K562 (cell line): ENCODE measurements around the gene LEO1. TPM values are rescaled to one million over a fixed set of nuclear protein-coding genes. Genes with fewer than 3 reads are reported as not detected.

ENCODE experiments used
- BCOR ChIP-seq: fragments of 450-650 bp; IDR thresholded peaks from 2 replicates; pipeline ENCODE4 v1.6.1; 2016
- GABPA ChIP-seq: fragments of 200-800 bp; sonication (Bioruptor generic); conservative IDR thresholded peaks from 2 replicates; pipeline ENCODE4 v1.6.1; 2016; ENCODE audit warnings: low read depth, missing genetic modification characterization, missing compliant biosample characterization
- RHOXF2B ChIP-seq: fragments of 250-450 bp; sonication (Bioruptor Pico); conservative IDR thresholded peaks from 2 replicates; pipeline ENCODE4 v1.5.1; 2021
- STAT5B ChIP-seq: fragments of 250-450 bp; sonication (Bioruptor Pico); IDR thresholded peaks from 2 replicates; pipeline ENCODE4 v1.8.0; 2021; ENCODE audit warnings: mild to moderate bottlenecking, inconsistent platforms
- TBP ChIP-seq: optimal IDR thresholded peaks from 2 replicates; pipeline ENCODE3; 2011; ENCODE audit warnings: low read depth, low read length, improper control_type of control experiment
- ZNF140 ChIP-seq: fragments of 250-450 bp; sonication (Bioruptor Pico); IDR thresholded peaks from 2 replicates; pipeline ENCODE4 v1.8.0; 2021; ENCODE audit warnings: moderate library complexity, mild to moderate bottlenecking, inconsistent platforms
- ZNF316 ChIP-seq: fragments of 450-650 bp; IDR thresholded peaks from 2 replicates; pipeline ENCODE4 v1.6.1; 2016
- polyA plus RNA-seq, 8 experiments: library from polyadenylated mRNA; depleted of rRNA in 4 of 8; stranded (reverse) in 5 of 8; unstranded in 3 of 8; fragments of >200 nt; fragmentation: Nextera tagmentation in 2 of 8; fragmentation: Illumina TruSeq in 1 of 8; extraction: Ambion mirVana in 2 of 8; extraction: Trizol in 1 of 8; gene quantifications; 2 replicates each; pipeline versions ENCODE4 v1.2.1 to v1.2.3, GENCODE V29; 2011 to 2014; ENCODE audit warnings: inconsistent platforms in 1 of 8, missing spikeins in 1 of 8
- total RNA-seq, 7 experiments: library from RNA; depleted of rRNA in 6 of 7; stranded (reverse); fragments of >200 nt in 6 of 7; fragmentation: Illumina TruSeq in 2 of 7; extraction: Trizol in 2 of 7; gene quantifications; 2 replicates each; pipeline versions ENCODE4 v1.2.1 to v1.2.3, GENCODE V29; 2011 to 2021; ENCODE audit warnings: low replicate concordance in 1 of 7
- TF ChIP-seq, protein P1 (sequence below): fragments of 150-350 bp; conservative IDR thresholded peaks from 2 replicates; pipeline ENCODE4 v1.6.1; 2014; ENCODE audit warnings: low read length
- TF ChIP-seq, protein P2 (sequence below): sonication (generic); formaldehyde crosslinking; IDR thresholded peaks from 2 replicates; pipeline ENCODE4 v1.8.0; 2022; ENCODE audit warnings: missing genetic modification reagents, mild to moderate bottlenecking, moderate library complexity, borderline replicate concordance
- TF ChIP-seq, protein P3 (sequence below), 2 experiments: fragments of 150-350 bp in 1 of 2; IDR thresholded peaks; 2 replicates each; pipeline ENCODE4 v1.6.1; 2012 to 2016; ENCODE audit warnings: low read depth in 2 of 2, low read length in 2 of 2, mild to moderate bottlenecking in 1 of 2, moderate library complexity in 1 of 2
- TF ChIP-seq, protein P4 (sequence below): fragments of 450-650 bp; IDR thresholded peaks from 2 replicates; pipeline ENCODE4 v1.6.1; 2016; ENCODE audit warnings: antibody characterized with exemption
- TF ChIP-seq, protein P5 (sequence below): sonication (generic); IDR thresholded peaks from 2 replicates; pipeline ENCODE4 v1.6.1; 2016
- TF ChIP-seq, protein P6 (sequence below): fragments of 250-450 bp; sonication (Bioruptor Pico); IDR thresholded peaks from 2 replicates; pipeline ENCODE4 v1.5.0; 2020; ENCODE audit warnings: mild to moderate bottlenecking, borderline replicate concordance
- TF ChIP-seq, protein P7 (sequence below): fragments of 250-450 bp; sonication (Bioruptor Pico); IDR thresholded peaks from 2 replicates; pipeline ENCODE4 v1.8.0; 2021; ENCODE audit warnings: mild to moderate bottlenecking, moderate library complexity

LEO1 gene
- total and polyA plus RNA-seq, 9 of the 15 experiments (the other 6 are each of a cell fraction or from before 2014, with no cell fraction given), result 8.4 to 48.3 (median 37.9) TPM

DNA sequence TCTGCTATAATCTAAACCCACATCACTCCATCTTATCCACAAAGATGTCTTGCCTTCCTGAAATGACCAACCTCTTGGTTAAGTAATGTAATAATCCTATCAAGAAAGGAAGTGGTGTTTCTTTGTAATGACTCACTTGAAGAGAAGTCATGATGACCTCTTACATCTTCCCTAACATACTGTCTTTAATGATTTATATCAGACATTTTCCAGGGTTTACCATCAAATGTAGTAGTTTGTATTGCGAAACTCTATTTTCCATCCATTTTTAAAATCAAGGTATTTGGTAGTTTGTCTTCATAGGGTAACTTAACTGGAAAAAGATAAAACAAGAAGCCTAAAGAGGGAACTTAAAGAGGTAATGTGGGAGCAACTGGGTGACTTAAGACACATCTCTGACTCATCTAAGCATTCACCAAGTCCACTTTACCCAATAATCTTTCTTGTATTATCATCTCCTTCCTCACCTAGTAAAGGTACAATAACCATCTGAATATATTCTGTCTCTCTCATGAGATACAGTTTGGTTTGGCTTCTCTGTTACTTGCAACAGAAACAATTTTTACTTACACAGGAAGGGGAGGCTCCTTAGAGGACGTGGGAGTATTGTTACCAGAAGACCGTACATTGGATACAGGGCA is 41.7 kb upstream of the LEO1 start (continued):
- TF ChIP-seq, protein P1, sequence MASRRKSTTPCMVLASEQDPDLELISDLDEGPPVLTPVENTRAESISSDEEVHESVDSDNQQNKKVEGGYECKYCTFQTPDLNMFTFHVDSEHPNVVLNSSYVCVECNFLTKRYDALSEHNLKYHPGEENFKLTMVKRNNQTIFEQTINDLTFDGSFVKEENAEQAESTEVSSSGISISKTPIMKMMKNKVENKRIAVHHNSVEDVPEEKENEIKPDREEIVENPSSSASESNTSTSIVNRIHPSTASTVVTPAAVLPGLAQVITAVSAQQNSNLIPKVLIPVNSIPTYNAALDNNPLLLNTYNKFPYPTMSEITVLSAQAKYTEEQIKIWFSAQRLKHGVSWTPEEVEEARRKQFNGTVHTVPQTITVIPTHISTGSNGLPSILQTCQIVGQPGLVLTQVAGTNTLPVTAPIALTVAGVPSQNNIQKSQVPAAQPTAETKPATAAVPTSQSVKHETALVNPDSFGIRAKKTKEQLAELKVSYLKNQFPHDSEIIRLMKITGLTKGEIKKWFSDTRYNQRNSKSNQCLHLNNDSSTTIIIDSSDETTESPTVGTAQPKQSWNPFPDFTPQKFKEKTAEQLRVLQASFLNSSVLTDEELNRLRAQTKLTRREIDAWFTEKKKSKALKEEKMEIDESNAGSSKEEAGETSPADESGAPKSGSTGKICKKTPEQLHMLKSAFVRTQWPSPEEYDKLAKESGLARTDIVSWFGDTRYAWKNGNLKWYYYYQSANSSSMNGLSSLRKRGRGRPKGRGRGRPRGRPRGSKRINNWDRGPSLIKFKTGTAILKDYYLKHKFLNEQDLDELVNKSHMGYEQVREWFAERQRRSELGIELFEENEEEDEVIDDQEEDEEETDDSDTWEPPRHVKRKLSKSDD, result no peak
- TF ChIP-seq, protein P2, sequence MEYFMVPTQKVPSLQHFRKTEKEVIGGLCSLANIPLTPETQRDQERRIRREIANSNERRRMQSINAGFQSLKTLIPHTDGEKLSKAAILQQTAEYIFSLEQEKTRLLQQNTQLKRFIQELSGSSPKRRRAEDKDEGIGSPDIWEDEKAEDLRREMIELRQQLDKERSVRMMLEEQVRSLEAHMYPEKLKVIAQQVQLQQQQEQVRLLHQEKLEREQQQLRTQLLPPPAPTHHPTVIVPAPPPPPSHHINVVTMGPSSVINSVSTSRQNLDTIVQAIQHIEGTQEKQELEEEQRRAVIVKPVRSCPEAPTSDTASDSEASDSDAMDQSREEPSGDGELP (CRISPR knock-in tag), result no peak
- TF ChIP-seq, protein P3, sequence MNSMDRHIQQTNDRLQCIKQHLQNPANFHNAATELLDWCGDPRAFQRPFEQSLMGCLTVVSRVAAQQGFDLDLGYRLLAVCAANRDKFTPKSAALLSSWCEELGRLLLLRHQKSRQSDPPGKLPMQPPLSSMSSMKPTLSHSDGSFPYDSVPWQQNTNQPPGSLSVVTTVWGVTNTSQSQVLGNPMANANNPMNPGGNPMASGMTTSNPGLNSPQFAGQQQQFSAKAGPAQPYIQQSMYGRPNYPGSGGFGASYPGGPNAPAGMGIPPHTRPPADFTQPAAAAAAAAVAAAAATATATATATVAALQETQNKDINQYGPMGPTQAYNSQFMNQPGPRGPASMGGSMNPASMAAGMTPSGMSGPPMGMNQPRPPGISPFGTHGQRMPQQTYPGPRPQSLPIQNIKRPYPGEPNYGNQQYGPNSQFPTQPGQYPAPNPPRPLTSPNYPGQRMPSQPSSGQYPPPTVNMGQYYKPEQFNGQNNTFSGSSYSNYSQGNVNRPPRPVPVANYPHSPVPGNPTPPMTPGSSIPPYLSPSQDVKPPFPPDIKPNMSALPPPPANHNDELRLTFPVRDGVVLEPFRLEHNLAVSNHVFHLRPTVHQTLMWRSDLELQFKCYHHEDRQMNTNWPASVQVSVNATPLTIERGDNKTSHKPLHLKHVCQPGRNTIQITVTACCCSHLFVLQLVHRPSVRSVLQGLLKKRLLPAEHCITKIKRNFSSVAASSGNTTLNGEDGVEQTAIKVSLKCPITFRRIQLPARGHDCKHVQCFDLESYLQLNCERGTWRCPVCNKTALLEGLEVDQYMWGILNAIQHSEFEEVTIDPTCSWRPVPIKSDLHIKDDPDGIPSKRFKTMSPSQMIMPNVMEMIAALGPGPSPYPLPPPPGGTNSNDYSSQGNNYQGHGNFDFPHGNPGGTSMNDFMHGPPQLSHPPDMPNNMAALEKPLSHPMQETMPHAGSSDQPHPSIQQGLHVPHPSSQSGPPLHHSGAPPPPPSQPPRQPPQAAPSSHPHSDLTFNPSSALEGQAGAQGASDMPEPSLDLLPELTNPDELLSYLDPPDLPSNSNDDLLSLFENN (IDR thresholded peaks at IDR 0.05; ENCODE audit: low read depth in 2 of 2, low read length in 2 of 2), result no peak
- TF ChIP-seq, protein P4, sequence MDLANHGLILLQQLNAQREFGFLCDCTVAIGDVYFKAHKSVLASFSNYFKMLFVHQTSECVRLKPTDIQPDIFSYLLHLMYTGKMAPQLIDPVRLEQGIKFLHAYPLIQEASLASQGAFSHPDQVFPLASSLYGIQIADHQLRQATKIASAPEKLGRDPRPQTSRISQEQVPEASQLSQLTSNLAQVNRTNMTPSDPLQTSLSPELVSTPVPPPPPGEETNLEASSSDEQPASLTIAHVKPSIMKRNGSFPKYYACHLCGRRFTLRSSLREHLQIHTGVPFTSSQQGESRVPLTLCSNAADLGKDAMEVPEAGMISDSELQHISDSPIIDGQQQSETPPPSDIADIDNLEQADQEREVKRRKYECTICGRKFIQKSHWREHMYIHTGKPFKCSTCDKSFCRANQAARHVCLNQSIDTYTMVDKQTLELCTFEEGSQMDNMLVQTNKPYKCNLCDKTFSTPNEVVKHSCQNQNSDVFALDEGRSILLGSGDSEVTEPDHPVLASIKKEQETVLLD, result no peak
- TF ChIP-seq GABPA (tag), result no peak; the same call in 1 of the 2 replicates
- TF ChIP-seq, protein P5, sequence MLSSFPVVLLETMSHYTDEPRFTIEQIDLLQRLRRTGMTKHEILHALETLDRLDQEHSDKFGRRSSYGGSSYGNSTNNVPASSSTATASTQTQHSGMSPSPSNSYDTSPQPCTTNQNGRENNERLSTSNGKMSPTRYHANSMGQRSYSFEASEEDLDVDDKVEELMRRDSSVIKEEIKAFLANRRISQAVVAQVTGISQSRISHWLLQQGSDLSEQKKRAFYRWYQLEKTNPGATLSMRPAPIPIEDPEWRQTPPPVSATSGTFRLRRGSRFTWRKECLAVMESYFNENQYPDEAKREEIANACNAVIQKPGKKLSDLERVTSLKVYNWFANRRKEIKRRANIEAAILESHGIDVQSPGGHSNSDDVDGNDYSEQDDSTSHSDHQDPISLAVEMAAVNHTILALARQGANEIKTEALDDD, result peak; percentile 85
- no peak for TF ChIP-seq ZNF316
- TF ChIP-seq, protein P6, sequence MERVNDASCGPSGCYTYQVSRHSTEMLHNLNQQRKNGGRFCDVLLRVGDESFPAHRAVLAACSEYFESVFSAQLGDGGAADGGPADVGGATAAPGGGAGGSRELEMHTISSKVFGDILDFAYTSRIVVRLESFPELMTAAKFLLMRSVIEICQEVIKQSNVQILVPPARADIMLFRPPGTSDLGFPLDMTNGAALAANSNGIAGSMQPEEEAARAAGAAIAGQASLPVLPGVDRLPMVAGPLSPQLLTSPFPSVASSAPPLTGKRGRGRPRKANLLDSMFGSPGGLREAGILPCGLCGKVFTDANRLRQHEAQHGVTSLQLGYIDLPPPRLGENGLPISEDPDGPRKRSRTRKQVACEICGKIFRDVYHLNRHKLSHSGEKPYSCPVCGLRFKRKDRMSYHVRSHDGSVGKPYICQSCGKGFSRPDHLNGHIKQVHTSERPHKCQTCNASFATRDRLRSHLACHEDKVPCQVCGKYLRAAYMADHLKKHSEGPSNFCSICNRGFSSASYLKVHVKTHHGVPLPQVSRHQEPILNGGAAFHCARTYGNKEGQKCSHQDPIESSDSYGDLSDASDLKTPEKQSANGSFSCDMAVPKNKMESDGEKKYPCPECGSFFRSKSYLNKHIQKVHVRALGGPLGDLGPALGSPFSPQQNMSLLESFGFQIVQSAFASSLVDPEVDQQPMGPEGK (CRISPR knock-in tag), result no peak
- TF ChIP-seq, protein P7, sequence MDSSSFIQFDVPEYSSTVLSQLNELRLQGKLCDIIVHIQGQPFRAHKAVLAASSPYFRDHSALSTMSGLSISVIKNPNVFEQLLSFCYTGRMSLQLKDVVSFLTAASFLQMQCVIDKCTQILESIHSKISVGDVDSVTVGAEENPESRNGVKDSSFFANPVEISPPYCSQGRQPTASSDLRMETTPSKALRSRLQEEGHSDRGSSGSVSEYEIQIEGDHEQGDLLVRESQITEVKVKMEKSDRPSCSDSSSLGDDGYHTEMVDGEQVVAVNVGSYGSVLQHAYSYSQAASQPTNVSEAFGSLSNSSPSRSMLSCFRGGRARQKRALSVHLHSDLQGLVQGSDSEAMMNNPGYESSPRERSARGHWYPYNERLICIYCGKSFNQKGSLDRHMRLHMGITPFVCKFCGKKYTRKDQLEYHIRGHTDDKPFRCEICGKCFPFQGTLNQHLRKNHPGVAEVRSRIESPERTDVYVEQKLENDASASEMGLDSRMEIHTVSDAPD (CRISPR knock-in tag), result no peak
- TF ChIP-seq TBP, result no peak
- no peak for TF ChIP-seq STAT5B (CRISPR knock-in tag)
- TF ChIP-seq ZNF140, result no peak
- no peak for TF ChIP-seq RHOXF2B (CRISPR knock-in tag)
- TF ChIP-seq BCOR, result no peak
